NCI-H1105 treated with DMSO at 0.1 percent for 48 hours (cell line): ENCODE data around the gene FHIT.

ENCODE experiments used
- DNase-seq: peaks from one replicate; lab custom pipeline; 2025; lab: John Stamatoyannopoulos, UW

The FHIT gene

GRCh38 chr3:60622349-60622748 lies 628.9 kb downstream of the FHIT start:
- DNase-seq = no peak

DNA sequence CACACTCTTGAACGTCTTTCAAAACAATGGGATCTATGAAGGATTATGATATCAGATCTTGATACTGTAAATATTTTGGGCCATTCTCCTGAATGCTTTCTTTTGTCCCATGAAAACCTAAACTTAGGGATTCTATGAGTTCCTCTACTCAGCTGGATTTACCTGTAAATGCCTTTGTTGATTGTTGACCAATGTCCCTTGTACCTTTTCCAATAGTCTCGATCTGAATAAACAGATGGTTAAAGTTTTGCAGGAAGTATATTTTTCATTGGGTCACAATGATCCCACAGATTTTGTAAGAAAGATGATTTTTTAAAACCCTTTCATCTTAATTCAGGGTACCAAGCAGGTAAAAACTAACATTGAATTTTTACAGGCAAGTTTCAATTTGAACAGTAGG lies 634.1 kb downstream of the FHIT start:
- DNase-seq = no peak

DNA sequence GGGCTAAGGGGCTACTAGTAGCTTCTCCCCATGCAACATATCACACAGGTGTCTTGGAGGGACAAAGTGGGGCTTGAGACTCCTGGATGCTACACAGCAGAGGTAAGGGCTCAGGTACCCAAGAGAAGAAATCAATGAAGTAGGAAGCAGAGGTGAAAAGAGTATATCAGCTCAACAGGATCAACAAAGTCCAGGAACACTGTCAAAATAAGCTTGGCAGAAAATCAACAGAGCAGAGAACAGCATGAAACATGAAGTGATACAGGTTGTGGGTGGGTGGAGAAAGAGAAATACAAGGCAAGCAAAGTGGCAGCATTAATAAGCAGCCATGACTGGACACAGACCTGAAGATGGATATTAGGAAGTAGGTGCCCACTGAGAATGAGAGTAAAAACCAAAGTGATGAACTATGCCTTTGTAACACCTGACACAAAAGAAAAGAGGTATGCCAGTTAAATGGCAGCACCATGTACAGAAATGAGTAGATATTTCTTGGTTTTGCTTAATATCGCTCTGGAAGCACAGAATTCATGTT lies 637.4 kb downstream of the FHIT start:
- no peak for DNase-seq

DNA sequence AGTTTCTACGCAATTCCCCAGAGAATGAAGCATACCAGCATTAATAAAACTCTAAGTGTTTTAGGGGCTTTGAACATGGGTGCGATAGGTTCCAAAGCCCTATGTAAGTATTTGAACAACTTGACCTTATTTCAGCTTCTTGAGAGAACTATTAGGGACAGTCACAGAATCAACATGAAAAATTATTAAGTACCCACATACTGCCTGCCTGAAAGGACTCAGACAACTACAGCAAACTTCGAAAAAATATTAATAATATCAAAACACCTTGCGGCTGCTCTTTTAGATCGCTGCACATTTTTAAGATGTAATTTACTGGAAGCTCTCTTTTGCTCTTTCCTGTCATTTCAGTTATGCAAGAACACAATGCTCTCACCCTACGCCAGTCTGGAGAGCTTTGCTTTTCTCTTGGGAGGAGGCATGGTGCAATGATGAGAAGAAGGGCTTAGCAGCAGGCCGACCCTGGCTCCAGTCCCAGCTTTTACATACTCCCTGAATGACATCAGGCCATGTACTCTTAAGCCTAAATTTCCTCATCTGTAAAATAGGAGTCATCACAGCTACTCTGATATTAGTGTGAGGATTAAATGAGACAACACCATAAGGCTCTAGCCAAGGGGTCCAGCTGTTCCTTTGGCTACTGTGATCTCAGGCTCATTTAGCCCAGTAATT lies 640.7 kb downstream of the FHIT start:
- no peak for DNase-seq

GRCh38 chr3:60609446-60609845 lies 641.8 kb downstream of the FHIT start:
- DNase-seq = no peak

DNA sequence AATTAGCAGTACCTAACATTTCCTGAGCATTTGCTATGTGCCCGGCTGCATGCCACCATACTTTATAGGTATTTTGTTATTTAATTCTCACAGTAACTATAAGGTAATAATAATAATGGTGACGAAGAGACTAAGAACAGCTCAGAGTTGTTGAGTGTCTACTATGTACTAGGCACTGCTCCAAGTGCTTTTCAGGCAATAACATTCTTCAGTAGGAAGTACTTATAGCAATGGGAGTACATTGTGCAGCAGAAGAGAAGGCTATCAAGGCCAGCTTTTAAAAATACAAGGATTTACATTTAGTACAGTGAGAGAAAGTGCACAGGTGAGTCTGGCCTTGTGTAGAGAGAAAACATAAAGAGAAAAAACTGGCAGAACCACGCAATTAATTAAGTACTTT lies 647.4 kb downstream of the FHIT start:
- DNase-seq = no peak

DNA sequence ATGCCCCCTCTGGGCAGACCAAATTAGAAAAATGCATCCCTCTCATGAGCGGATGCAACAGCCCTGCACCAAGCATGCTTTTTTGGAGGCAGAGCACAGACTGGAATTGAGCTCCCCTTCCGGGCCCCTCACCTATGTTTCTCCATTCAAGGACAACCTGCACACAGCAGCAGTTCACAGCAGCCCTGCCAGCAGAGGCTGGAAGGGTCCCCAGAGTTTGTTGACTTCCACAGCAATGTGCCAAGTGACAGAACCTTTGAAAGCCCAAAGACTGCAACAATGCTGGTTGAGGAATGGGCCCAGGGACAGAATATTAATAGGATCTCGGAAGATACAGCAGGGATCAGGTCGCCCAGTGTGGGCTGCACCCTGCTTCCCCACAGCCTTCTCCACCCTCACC lies 650.4 kb downstream of the FHIT start:
- no peak for DNase-seq

DNA sequence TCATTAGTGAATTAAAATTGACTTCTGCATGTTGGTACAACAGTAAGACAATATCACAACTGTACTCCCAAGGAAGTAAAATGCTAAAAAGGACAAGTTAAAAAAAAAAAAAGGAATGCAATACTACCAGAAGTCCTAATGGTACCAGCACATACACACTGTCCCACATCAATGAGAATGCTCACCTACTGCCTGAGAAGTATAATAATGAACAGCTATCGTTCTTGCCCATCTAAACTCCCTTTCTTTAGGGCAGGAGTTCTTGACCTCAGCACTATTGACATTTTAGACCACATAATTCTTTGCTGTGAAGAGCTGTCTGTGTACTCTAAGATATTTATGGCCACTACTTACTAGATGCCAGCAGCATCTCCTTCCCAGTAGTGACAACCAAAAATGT lies 651.7 kb downstream of the FHIT start:
- DNase-seq = no peak

DNA sequence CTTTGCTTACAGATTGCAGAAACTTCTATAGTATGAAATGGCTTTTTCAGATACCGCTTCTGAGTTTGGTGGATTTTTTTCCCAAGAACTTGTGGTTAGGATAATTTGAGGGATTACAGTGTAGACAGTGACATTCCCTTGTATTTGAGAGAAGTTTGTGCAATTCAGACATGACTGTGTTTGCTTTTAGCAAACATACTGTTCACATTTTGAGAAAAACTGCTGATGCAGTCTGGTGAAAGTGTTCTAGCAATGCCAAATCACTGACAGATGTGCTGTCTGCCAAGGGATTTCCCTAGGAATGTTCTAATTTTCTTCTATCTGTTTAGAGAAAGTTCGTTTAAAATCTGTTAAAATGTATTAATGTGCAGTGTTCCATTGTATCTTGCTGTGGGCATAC lies 652.6 kb downstream of the FHIT start:
- no peak for DNase-seq

DNA sequence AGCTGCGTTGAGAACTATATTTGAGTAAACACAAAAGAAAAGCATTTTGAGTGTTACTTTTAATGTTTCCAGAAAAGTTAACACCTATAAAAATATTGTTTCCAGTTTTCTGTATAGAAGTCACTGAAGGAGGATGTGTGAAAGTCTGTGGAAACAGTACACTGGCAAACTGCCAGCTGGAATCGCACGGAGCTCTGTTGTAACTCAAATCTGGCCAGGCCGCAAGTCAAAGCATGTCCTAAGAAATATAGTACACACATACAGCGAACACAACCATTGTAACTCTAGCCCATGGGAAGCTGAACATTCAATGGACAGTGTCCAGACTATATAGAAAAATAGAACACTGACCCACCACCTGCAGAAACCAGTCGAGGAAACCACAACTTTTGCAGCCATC lies 657.2 kb downstream of the FHIT start:
- DNase-seq = peak; percentile 33

DNA sequence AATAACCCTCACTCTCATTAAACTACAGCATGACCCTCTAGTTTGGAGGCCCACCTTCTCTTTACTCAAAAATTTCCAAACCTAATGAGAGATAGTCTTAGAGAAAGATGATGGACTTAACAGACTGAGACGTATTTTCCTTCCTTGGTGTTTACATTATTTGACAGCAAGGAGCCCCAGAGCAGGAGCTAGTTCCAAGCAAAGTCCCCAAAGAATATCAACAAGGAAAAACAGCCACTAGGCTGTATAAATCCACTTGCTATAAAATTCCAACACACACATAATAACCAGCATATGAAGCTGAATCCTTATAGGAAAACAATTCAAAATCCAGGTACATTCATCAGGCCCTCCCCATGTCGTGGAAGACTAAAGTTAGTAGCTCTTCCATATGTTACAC lies 660.0 kb downstream of the FHIT start:
- DNase-seq = no peak

DNA sequence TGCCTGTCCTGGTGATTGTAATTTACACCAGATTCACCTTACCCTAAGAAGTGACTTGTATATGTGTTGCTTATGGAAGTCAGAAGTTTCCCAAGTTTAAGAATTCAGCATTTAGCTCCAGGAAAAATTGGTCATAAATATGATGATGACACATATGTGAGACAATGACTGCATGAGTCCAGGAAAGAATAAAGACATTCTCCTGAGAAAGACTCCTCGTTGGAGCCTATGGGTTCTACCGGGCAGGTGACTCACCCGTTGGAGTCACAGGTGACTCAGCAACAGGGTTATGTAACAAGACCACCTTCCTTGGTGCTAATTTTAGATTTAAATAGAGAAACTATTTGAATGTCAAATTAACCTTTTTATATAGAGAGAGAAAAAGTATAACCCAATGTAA lies 662.4 kb downstream of the FHIT start:
- DNase-seq = no peak

DNA sequence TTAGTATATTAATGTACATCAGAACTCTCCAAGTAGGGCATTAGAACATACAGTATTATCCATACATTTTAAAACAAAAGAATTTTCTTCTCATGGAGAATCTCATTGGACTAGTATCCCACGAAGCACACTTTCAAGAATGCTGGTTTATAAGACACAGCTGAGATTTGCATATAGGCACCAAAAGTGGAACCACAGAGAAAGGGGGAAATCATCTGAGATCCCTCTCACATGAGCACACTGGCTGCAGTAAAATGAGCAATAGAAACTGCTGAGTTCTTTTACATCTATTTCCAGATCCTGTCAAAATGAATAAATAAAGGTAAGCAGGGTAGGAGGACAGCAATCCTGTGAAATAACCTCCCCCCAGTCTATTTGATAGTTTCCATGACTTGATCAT lies 665.3 kb downstream of the FHIT start:
- DNase-seq = no peak

DNA sequence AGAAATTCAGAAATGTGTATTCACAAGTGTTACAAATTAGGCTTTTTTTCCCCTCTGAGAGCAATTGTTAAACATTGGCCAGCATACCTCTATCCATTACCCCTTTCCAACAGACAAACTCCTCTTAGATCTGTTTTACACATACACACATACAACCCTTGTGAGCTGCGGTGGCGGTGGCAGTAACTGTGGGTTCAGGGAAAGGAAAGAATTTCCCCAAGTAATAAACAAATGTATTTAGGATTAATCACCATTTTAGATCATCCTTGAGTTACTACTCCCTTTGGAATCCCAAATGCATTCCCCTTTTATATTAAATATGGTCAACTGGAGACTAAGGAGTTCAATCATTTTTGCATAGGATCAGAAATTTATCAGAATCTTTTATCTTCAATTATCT lies 667.0 kb downstream of the FHIT start:
- DNase-seq = no peak

GRCh38 chr3:60582288-60582687 lies 669.0 kb downstream of the FHIT start:
- no peak for DNase-seq

- DNase-seq = peak; percentile 0
These were observed 670.4 kb downstream of the FHIT start for GRCh38 chr3:60580809-60581208.

GRCh38 chr3:60579734-60580133 lies 671.5 kb downstream of the FHIT start:
- no peak for DNase-seq

DNA sequence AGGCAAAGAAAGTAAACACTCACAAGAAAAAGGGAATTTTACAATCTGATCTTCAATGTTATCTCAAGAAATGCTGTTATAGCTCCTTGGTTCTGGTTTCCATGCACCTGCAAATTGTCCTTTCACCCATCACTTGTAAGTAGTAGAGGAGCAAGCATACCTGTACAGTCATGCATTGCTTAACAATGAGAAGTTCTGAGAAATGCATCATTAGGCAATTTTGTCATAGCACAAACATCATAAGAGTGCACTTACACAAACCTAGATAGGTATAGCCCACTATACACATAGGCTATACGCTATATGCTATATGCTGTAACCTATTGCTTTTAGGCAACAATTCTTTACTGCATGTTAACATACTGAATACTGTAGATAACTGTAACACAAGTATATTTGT lies 672.3 kb downstream of the FHIT start:
- no peak for DNase-seq

GRCh38 chr3:60577601-60578000 lies 673.7 kb downstream of the FHIT start:
- DNase-seq = no peak

DNA sequence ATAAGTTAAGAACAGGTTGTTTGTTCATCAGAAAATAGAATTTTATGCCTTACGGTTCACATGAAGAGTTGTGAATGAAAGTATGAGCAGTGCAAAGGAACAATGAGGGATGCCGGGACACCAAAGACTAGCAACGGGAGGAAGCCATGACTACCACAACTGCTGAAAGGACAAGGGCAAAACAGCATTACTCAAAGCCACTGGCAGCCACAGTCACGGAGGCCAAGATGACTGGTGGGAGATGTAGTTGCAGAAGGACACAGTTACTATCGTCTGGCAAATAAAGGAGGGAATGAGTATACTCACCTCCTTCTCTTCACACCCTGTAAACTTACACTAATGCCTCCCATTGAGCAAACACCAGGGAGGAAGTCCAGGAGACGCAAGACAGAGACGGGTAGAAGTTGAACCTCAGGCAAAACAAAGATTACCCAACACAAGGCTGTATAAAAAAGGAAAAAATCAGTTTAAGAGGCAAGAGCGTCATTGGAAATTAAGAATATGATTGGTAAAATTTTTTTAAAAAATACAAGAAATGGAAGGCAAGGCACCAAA lies 675.5 kb downstream of the FHIT start:
- no peak for DNase-seq

DNA sequence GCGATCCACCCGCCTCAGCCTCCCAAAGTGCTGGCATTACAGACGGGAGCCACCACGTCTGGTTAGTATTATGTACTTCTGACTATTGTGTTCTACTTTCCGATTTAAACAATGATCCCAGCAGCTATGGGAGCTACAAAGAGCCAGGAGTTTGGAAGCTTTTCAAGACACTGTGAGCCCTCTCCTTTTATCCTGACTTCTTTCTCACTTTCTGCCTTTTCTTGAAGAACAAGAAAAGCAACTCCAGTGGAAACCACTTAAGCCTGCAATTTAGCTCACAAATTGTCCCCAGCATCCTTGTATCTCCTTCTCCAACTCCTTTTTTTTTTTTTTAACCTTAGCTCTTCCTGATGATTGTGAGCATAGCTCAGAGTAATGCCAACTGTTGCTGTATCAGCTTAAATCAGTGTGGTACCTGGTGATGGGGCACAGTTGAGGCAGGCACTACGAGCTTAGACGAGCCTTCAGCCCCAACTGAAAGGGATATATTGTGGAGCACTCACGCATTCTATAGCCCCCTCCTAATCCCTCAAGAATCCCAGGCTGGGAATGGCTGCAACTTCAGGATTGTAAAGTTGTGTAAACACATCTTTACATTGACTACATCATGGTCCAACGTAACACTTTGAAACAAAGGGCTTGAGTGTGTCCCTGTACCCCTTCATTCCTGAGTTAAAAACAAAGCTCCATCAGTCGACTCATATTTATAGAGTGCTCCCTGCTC lies 677.0 kb downstream of the FHIT start:
- DNase-seq = no peak

DNA sequence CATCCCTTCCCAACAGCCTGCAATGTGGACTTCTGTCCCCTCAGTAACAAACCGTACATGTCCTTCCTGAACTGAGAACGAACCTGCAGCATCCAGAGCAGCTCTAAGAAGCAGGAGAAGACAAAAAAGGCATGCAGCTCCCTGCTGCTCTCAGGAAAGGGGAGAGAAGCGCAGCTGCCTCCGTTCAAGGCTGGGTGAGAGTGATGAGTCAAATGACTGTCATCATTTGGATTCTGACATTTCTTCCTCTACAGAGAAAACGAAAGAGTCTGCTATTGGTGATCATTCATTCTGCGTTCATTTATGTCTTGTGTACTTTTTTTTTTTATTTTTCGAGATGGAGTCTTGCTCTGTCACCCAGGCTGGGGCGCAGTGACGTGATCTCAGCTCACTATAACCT lies 677.8 kb downstream of the FHIT start:
- DNase-seq = no peak

DNA sequence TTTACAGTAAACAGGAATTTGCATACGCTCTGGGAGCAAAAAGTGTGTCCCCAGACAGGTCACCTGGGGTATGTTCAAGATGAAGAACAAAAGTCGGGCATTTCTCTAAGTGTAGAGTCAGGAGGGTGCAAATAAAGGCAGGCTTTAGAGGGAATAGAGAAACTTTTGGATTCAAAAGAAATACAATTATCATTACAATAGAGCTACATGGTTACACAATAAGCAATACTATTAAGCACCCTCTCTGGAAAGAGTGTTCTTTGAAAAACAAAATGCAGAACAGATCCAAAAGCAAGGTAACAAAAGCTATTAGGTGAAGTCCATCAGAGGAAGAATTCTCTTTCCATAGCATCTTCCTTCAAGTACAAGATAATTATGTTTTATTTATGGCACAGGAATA lies 679.7 kb downstream of the FHIT start:
- no peak for DNase-seq
